Muscle layer of duodenum (tissue), 2 donors: ENCODE results near the gene GMDS.
"Not testable (repeated sequence)": the region's sequence is repeated elsewhere in the genome, so short reads cannot be mapped to it uniquely, and the experiment has no call there.

Experiments used
- H3K27ac ChIP-seq: one replicate; pipeline ENCODE4 v1.7.0; 2013; ENCODE audit warnings: mild to moderate bottlenecking, low read length
- H3K27me3 ChIP-seq: one replicate; pipeline ENCODE4 v1.7.0; 2013; ENCODE audit warnings: low read depth, mild to moderate bottlenecking, control low read depth, low read length
- H3K36me3 ChIP-seq, 2 donors: one replicate each; pipeline ENCODE4 v1.7.0; 2013; ENCODE audit warnings: low read length in 2 of 2, control low read depth in 1 of 2, mild to moderate bottlenecking in 1 of 2; ENCODE audit not compliant: insufficient read depth in 2 of 2, control insufficient read depth in 1 of 2
- H3K4me1 ChIP-seq, 2 donors: one replicate each; pipeline ENCODE4 v1.7.0; 2013; ENCODE audit warnings: low read length in 2 of 2, mild to moderate bottlenecking in 2 of 2, control low read depth in 1 of 2, moderate library complexity in 1 of 2; ENCODE audit not compliant: insufficient read depth in 2 of 2, control insufficient read depth in 1 of 2
- H3K4me3 ChIP-seq, 2 donors: one replicate each; pipeline ENCODE4 v1.7.0; 2013; ENCODE audit warnings: low read length in 2 of 2, low read depth in 1 of 2, mild to moderate bottlenecking in 1 of 2
- H3K9me3 ChIP-seq, 2 donors: one replicate each; pipeline ENCODE4 v1.7.0; 2013; ENCODE audit warnings: low read length in 2 of 2, control low read depth in 1 of 2, mild to moderate bottlenecking in 1 of 2; ENCODE audit not compliant: control insufficient read depth in 1 of 2
- donor health status: healthy.

The GMDS gene

GRCh38 chr6:1670711-1671462 is 574.5 kb downstream of the GMDS start:
- Histone ChIP-seq H3K27me3 (no peaks in the 10 kb centered on the region), H3K9me3 (no peaks in the 10 kb centered on the region), H3K36me3 (no peaks in the 10 kb centered on the region), H3K4me3 (no peak overlapping the region), H3K4me1 (no peaks in the 10 kb centered on the region), H3K27ac (no peak overlapping the region)

GRCh38 chr6:1669996-1670395 is 575.4 kb downstream of the GMDS start:
- Histone ChIP-seq H3K27me3 (no peaks in the 10 kb centered on the region), H3K9me3 (no peaks in the 10 kb centered on the region), H3K36me3 (no peaks in the 10 kb centered on the region), H3K4me3 (no peak overlapping the region), H3K4me1 (no peaks in the 10 kb centered on the region), H3K27ac (no peak overlapping the region)

GRCh38 chr6:1668456-1668855 is 576.9 kb downstream of the GMDS start:
- H3K4me3 ChIP-seq, H3K9me3 ChIP-seq, H3K27me3 ChIP-seq, H3K27ac ChIP-seq, H3K36me3 ChIP-seq, H3K4me1 ChIP-seq: not testable (repeated sequence)

- H3K36me3 ChIP-seq: no peaks in the 10 kb centered on the region
- no peaks in the 10 kb centered on the region for H3K4me1 ChIP-seq
- no peaks in the 10 kb centered on the region for H3K27me3 ChIP-seq
- no peak overlapping the region for H3K27ac ChIP-seq
- no peaks in the 10 kb centered on the region for H3K9me3 ChIP-seq
- no peak overlapping the region for H3K4me3 ChIP-seq
These were observed 577.6 kb downstream of the GMDS start for GRCh38 chr6:1667805-1668175.

GRCh38 chr6:1667012-1667804 is 578.2 kb downstream of the GMDS start:
- no peaks in the 10 kb centered on the region for H3K36me3 ChIP-seq
- H3K27me3 ChIP-seq: no peaks in the 10 kb centered on the region
- no peak overlapping the region for H3K27ac ChIP-seq
- no peaks in the 10 kb centered on the region for H3K9me3 ChIP-seq
- no peak overlapping the region for H3K4me3 ChIP-seq
- no peaks in the 10 kb centered on the region for H3K4me1 ChIP-seq

GRCh38 chr6:1665214-1665613 is 580.2 kb downstream of the GMDS start:
- no peaks in the 10 kb centered on the region for H3K27me3 ChIP-seq
- H3K9me3 ChIP-seq: no peaks in the 10 kb centered on the region
- no peak overlapping the region for H3K27ac ChIP-seq
- H3K4me3 ChIP-seq: no peak overlapping the region
- H3K4me1 ChIP-seq: no peaks in the 10 kb centered on the region
- no peaks in the 10 kb centered on the region for H3K36me3 ChIP-seq

- H3K9me3 ChIP-seq: no peaks in the 10 kb centered on the region
- H3K4me3 ChIP-seq: no peak overlapping the region
- no peaks in the 10 kb centered on the region for H3K4me1 ChIP-seq
- H3K27me3 ChIP-seq: no peaks in the 10 kb centered on the region
- H3K36me3 ChIP-seq: no peaks in the 10 kb centered on the region
- no peak overlapping the region for H3K27ac ChIP-seq
These were observed 581.1 kb downstream of the GMDS start for GRCh38 chr6:1664329-1664728.

- no peaks in the 10 kb centered on the region for H3K4me1 ChIP-seq
- no peak overlapping the region for H3K27ac ChIP-seq
- H3K4me3 ChIP-seq: no peak overlapping the region
- H3K36me3 ChIP-seq: no peaks in the 10 kb centered on the region
- H3K27me3 ChIP-seq: no peaks in the 10 kb centered on the region
- no peaks in the 10 kb centered on the region for H3K9me3 ChIP-seq
These were observed 581.9 kb downstream of the GMDS start for GRCh38 chr6:1663511-1663910.

- Histone ChIP-seq H3K4me1 (no peaks in the 10 kb centered on the region), H3K27ac (no peak overlapping the region), H3K27me3 (no peaks in the 10 kb centered on the region)
These were observed 582.9 kb downstream of the GMDS start for GRCh38 chr6:1662534-1662933.

GRCh38 chr6:1659816-1660215 is 585.6 kb downstream of the GMDS start:
- no peaks in the 10 kb centered on the region for H3K36me3 ChIP-seq
- H3K27me3 ChIP-seq: no peaks in the 10 kb centered on the region
- no peak overlapping the region for H3K4me3 ChIP-seq
- H3K4me1 ChIP-seq: no peaks in the 10 kb centered on the region
- no peak overlapping the region for H3K27ac ChIP-seq
- H3K9me3 ChIP-seq: no peaks in the 10 kb centered on the region

More at GRCh38 chr6:1662534-1662933, 582.9 kb downstream of the GMDS start:
- no peaks in the 10 kb centered on the region for H3K9me3 ChIP-seq
- no peak overlapping the region for H3K4me3 ChIP-seq
- no peaks in the 10 kb centered on the region for H3K36me3 ChIP-seq

GRCh38 chr6:1658212-1659005 is 587.0 kb downstream of the GMDS start:
- Histone ChIP-seq H3K9me3 (no peaks in the 10 kb centered on the region), H3K4me1 (no peaks in the 10 kb centered on the region), H3K4me3 (no peak overlapping the region), H3K36me3 (no peaks in the 10 kb centered on the region), H3K27ac (no peak overlapping the region), H3K27me3 (no peaks in the 10 kb centered on the region)
